ENCODE data around the gene DHFR. TPM values are rescaled to one million over a fixed set of nuclear protein-coding genes. Genes with fewer than 3 reads are reported as not detected.

DHFR gene
- total RNA-seq, 1 experiment from 2014 or later, result 51.5 TPM

DNA sequence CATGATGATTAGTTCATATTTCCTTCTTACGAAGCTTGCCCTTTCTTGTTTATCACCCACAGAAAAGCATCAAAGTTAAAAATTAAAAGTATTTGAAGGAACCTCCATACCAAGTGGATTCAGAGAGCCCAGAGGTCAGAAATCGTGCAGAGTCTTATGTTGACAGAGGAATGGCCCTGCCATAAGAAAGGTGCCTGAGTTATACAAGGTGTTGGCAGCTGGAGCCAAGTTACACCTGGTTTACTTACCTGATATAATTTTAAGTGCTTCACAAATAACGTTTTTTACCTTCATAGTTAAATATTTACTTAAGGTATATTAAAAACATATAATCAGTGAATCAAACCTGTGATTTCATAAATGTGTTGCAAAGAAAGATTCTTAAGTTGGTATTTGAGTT lies 42.3 kb upstream of the DHFR start:
- H3K4me1 ChIP-seq (ENCODE audit: control insufficient read depth, insufficient read depth, low read length), result no peaks in the 10 kb centered on the region
- intact Hi-C loops (cut with micrococcal nuclease; ENCODE audit: unreplicated experiment) (no loop called here), in situ Hi-C loops (cut with HindIII; ENCODE audit: low pct_unique_long_range_greater_than_20kb, low sequenced_read_pairs) (no loop called here)
- DNase-seq (ENCODE audit: low read depth, low spot score) (no peak), ATAC-seq (no peak)
- no peak overlapping the region for H3K27ac ChIP-seq (ENCODE audit: low read length)
- H3K4me3 ChIP-seq (ENCODE audit: low read depth in 2 of 2, low read length in 2 of 2), result no peak overlapping the region
- no peaks in the 10 kb centered on the region for H3K27me3 ChIP-seq (ENCODE audit: control insufficient read depth, insufficient read depth, low read length)
- CTCF ChIA-PET, result no interaction called here
- no TSS peak for BruUV-seq (replicated peaks)
- TF ChIP-seq, protein P1, sequence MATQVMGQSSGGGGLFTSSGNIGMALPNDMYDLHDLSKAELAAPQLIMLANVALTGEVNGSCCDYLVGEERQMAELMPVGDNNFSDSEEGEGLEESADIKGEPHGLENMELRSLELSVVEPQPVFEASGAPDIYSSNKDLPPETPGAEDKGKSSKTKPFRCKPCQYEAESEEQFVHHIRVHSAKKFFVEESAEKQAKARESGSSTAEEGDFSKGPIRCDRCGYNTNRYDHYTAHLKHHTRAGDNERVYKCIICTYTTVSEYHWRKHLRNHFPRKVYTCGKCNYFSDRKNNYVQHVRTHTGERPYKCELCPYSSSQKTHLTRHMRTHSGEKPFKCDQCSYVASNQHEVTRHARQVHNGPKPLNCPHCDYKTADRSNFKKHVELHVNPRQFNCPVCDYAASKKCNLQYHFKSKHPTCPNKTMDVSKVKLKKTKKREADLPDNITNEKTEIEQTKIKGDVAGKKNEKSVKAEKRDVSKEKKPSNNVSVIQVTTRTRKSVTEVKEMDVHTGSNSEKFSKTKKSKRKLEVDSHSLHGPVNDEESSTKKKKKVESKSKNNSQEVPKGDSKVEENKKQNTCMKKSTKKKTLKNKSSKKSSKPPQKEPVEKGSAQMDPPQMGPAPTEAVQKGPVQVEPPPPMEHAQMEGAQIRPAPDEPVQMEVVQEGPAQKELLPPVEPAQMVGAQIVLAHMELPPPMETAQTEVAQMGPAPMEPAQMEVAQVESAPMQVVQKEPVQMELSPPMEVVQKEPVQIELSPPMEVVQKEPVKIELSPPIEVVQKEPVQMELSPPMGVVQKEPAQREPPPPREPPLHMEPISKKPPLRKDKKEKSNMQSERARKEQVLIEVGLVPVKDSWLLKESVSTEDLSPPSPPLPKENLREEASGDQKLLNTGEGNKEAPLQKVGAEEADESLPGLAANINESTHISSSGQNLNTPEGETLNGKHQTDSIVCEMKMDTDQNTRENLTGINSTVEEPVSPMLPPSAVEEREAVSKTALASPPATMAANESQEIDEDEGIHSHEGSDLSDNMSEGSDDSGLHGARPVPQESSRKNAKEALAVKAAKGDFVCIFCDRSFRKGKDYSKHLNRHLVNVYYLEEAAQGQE (IDR thresholded peaks at IDR 0.05; ENCODE audit: insufficient read depth in 1 of 2, low read depth in 2 of 2, low read length in 1 of 2), result no peak
- TF ChIP-seq TCF7L2 (IDR thresholded peaks at IDR 0.05; ENCODE audit: low read depth, low read length) (no peak), SIN3A (IDR thresholded peaks at IDR 0.05; ENCODE audit: borderline replicate concordance, insufficient read depth, low read depth, low read length) (no peak), POLR2AphosphoS5 (IDR thresholded peaks at IDR 0.05; ENCODE audit: low read depth, low read length) (no peak)
- TF ChIP-seq, protein P2, sequence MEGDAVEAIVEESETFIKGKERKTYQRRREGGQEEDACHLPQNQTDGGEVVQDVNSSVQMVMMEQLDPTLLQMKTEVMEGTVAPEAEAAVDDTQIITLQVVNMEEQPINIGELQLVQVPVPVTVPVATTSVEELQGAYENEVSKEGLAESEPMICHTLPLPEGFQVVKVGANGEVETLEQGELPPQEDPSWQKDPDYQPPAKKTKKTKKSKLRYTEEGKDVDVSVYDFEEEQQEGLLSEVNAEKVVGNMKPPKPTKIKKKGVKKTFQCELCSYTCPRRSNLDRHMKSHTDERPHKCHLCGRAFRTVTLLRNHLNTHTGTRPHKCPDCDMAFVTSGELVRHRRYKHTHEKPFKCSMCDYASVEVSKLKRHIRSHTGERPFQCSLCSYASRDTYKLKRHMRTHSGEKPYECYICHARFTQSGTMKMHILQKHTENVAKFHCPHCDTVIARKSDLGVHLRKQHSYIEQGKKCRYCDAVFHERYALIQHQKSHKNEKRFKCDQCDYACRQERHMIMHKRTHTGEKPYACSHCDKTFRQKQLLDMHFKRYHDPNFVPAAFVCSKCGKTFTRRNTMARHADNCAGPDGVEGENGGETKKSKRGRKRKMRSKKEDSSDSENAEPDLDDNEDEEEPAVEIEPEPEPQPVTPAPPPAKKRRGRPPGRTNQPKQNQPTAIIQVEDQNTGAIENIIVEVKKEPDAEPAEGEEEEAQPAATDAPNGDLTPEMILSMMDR (IDR thresholded peaks at IDR 0.05), result no peak
- POLR2A ChIA-PET, result no interaction called here
- H3K36me3 ChIP-seq (ENCODE audit: control insufficient read depth, insufficient read depth, low read length), result no peaks in the 10 kb centered on the region
- no peaks in the 10 kb centered on the region for H3K9me3 ChIP-seq (ENCODE audit: control insufficient read depth, insufficient read depth, low read depth, low read length)

- TF ChIP-seq TCF7L2 (IDR thresholded peaks at IDR 0.05; ENCODE audit: low read depth, low read length) (no peak), POLR2AphosphoS5 (IDR thresholded peaks at IDR 0.05; ENCODE audit: low read depth, low read length) (no peak), SIN3A (IDR thresholded peaks at IDR 0.05; ENCODE audit: borderline replicate concordance, insufficient read depth, low read depth, low read length) (no peak)
- TF ChIP-seq, protein P2 (IDR thresholded peaks at IDR 0.05), result no peak
- TF ChIP-seq, protein P1 (IDR thresholded peaks at IDR 0.05; ENCODE audit: insufficient read depth in 1 of 2, low read depth in 2 of 2, low read length in 1 of 2), result no peak
- H3K27ac ChIP-seq (ENCODE audit: low read length), result no peak overlapping the region
- H3K4me3 ChIP-seq (ENCODE audit: low read depth in 2 of 2, low read length in 2 of 2), result no peak overlapping the region
- H3K27me3 ChIP-seq (ENCODE audit: control insufficient read depth, insufficient read depth, low read length), result no peaks in the 10 kb centered on the region
- DNase-seq (ENCODE audit: low read depth, low spot score), result no peak
- intact Hi-C loops (cut with micrococcal nuclease; ENCODE audit: unreplicated experiment) (no loop called here), in situ Hi-C loops (cut with HindIII; ENCODE audit: low pct_unique_long_range_greater_than_20kb, low sequenced_read_pairs) (no loop called here)
- no peak for ATAC-seq
- no TSS peak for BruUV-seq (replicated peaks)
- ChIA-PET CTCF (no interaction called here), POLR2A (no interaction called here)
- H3K4me1 ChIP-seq (ENCODE audit: control insufficient read depth, insufficient read depth, low read length), result no peaks in the 10 kb centered on the region
- H3K36me3 ChIP-seq (ENCODE audit: control insufficient read depth, insufficient read depth, low read length), result no peaks in the 10 kb centered on the region
- no peaks in the 10 kb centered on the region for H3K9me3 ChIP-seq (ENCODE audit: control insufficient read depth, insufficient read depth, low read depth, low read length)
These were observed 41.7 kb upstream of the DHFR start for GRCh38 chr5:80696450-80696849.

Data from Panc1 (cell line).